BLaER1 (cell line): ENCODE measurements around the gene FAT1.
A peak's percentile ranks its signal among the peaks of the same experiment; 100 is the strongest.

ENCODE experiments used
- H3K27ac ChIP-seq: shearing (Covaris generic); formaldehyde crosslinking; 2 replicates; pipeline ENCODE4 v1.8.1; 2022
- H3K27me3 ChIP-seq: shearing (Covaris generic); formaldehyde crosslinking; 2 replicates; pipeline ENCODE4 v1.8.1; 2022
- H3K36me3 ChIP-seq: shearing (Covaris generic); formaldehyde crosslinking; 2 replicates; pipeline ENCODE4 v1.8.1; 2022
- H3K4me1 ChIP-seq: shearing (Covaris generic); formaldehyde crosslinking; 2 replicates; pipeline ENCODE4 v1.8.1; 2022
- H3K4me2 ChIP-seq: shearing (Covaris generic); formaldehyde crosslinking; 2 replicates; pipeline ENCODE4 v1.8.1; 2022
- H3K4me3 ChIP-seq: shearing (Covaris generic); formaldehyde crosslinking; 2 replicates; pipeline ENCODE4 v1.8.1; 2022
- H3K9ac ChIP-seq: shearing (Covaris generic); formaldehyde crosslinking; 2 replicates; pipeline ENCODE4 v1.8.1; 2022
- H3K9me3 ChIP-seq: shearing (Covaris generic); formaldehyde crosslinking; 2 replicates; pipeline ENCODE4 v1.8.1; 2022
- H4K20me1 ChIP-seq: shearing (Covaris generic); formaldehyde crosslinking; 2 replicates; pipeline ENCODE4 v1.8.1; 2022
- Cebpa-rat ChIP-seq: shearing (Covaris generic); IDR thresholded peaks from 2 replicates; pipeline ENCODE4 v1.8.1; 2022

Gene FAT1

DNA sequence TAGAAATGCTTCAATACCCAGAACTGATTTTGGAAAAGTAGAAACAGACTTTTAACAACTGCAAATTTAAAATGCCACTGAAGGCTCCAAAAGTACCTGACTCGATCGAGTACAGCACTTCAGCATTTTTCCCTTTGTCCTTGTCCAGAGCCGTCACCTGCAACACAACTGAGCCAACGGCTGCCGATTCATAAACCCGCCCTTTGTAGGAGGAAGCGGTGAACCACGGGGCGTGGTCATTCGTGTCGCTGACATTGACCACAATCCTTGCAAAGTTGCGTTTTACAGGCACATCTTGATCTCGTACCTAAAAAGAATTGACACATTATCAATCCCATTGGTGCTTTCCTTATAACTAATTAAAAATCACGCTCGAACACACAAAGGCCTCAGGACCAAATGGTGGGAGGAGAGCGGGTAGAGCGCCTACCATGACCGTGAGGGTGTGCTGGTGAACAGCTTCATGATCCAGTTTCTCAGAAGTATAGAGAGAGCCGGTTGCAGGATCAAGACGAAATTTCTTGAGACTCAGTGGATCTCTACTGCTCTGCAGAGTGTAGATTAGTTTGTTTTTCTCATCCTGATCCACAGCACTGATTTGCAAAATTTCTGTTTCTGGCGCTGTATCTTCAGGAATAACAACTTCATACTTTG lies 95.5 kb downstream of the FAT1 start:
- peaks cover 92% of the 10 kb centered on the region for H3K36me3 ChIP-seq

DNA sequence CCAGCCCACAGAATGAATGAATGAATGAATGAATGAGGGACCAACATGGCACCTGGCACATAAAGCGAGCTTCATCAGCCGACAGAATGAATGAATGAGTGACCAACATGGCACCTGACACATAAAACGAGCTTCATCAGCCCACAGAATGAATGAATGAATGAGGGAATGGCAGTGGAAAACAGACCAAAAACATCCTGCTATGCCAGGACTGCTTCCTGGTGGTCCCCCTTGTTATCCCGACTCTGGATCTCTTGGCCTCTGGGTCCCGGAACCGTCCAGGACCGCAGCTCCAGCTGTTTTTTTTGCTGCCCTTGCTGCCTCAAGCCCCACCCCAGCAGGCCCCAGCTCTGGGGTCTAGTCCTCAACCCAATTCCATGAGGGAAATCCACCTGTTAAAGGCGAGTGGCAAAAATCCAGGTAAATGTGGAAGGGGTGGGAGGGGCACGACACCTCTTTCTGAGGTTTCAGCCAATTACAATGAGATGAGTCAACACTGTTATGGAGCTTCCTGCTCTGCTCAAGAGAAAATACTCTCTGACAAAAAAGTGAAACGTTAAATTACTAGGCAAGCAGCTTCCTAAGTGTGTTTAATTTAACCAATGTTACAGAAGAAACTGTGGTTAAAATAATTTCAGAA lies 96.3 kb downstream of the FAT1 start:
- Histone ChIP-seq H3K4me2 (peak overlapping the region; percentile 61), H3K36me3 (peaks cover 92% of the 10 kb centered on the region), H3K9ac (no peak overlapping the region), H3K9me3 (no peaks in the 10 kb centered on the region), H3K27ac (no peak overlapping the region), H3K4me3 (no peak overlapping the region), H3K27me3 (no peaks in the 10 kb centered on the region), H3K4me1 (peaks cover 48% of the 10 kb centered on the region), H4K20me1 (peaks cover 79% of the 10 kb centered on the region)
- TF ChIP-seq Cebpa-rat: no peak

More for the DNA sequence above, 95.5 kb downstream of the FAT1 start:
- Histone ChIP-seq H3K27ac (no peak overlapping the region), H4K20me1 (peaks cover 71% of the 10 kb centered on the region), H3K9ac (no peak overlapping the region), H3K4me2 (peak overlapping the region; percentile 61), H3K27me3 (no peaks in the 10 kb centered on the region), H3K9me3 (no peaks in the 10 kb centered on the region), H3K4me3 (no peak overlapping the region), H3K4me1 (peaks cover 40% of the 10 kb centered on the region)
- no peak for TF ChIP-seq Cebpa-rat

DNA sequence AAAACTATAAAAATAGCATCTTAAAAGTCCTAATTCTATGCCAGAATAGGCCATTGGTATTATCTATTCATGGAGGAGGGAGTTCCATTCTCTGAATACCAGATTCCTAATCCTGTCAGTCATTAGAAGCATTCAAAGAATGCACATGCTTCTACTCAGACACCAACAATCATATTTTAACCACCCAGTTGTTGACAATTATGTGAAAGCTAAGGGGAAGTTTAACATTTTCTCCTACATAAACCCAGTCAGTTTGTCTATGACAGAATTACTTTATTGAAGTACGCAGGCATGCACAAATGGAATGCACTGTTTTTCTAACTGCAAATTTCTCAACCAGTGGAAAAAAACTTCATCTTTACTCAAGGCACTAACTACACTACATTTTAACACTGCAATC lies 98.7 kb downstream of the FAT1 start:
- H3K9me3 ChIP-seq: no peaks in the 10 kb centered on the region
- no peak overlapping the region for H3K9ac ChIP-seq
- H3K4me2 ChIP-seq: no peak overlapping the region
- TF ChIP-seq Cebpa-rat: no peak
- peaks cover 92% of the 10 kb centered on the region for H3K36me3 ChIP-seq
- peaks cover 51% of the 10 kb centered on the region for H3K4me1 ChIP-seq
- no peak overlapping the region for H3K27ac ChIP-seq
- no peaks in the 10 kb centered on the region for H3K27me3 ChIP-seq
- H4K20me1 ChIP-seq: peaks cover 80% of the 10 kb centered on the region
- no peak overlapping the region for H3K4me3 ChIP-seq

DNA sequence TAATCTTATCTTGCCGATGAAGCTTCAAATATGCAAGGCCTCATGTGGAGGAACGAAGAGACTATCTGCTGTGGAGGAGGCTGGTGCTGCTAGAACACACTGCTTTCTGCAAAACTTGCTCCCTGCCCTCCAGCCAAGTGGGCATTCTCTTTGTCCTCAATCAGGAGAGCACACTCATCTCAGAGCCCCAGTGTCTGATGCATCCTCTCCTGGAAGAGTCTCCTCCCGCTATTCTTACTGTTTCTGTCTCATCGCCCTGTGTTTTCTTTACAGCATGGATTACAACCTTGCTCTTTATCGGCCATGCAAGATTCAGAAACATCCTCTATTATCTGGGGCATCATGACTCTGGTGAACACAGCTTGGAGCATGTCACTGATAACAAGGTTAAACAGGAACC lies 100.1 kb downstream of the FAT1 start:
- Histone ChIP-seq H3K4me3 (no peak overlapping the region), H3K27me3 (no peaks in the 10 kb centered on the region), H3K4me2 (0 out of 2 replicates have a peak overlapping the region, but pooled peaks have one; percentile 39), H3K9me3 (no peaks in the 10 kb centered on the region), H3K4me1 (peaks cover 44% of the 10 kb centered on the region), H3K27ac (no peak overlapping the region; the same call in 1 of the 2 replicates), H3K36me3 (peaks cover 93% of the 10 kb centered on the region), H4K20me1 (peaks cover 80% of the 10 kb centered on the region), H3K9ac (peak overlapping the region; percentile 22; the same call in 1 of the 2 replicates)
- TF ChIP-seq Cebpa-rat: no peak

DNA sequence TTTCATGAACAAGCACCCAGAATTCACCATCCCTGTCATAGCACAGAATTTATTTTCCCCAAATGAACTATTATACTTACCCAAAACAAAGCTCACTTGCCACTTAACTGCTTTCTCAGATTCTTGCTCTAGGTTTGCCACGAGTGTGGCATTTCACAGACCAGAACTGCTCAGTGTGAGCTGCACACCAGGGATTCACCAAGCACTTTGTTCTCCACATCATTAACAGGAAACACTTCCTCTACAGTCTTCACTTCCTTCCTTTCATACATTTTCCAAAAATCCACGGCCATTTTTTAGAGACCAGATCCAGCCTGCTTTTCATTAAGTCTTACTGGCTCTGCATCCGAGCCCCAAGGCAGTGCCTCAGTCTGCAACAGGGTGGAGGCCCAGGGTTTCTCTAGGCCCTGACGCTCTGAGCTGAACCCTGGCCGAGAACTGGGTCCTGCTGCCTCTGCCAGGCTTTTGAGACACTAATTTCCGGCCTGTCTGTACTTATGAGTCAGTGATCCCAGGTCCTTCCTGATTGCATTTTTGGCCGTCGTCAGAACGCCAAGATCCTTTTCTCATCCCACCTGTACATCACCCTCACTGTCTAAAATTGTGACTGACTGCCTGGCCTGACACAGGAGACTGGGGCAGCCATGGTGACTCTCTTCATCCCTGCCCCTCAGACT lies 100.7 kb downstream of the FAT1 start:
- Histone ChIP-seq H3K9ac (no peak overlapping the region; the same call in 1 of the 2 replicates), H3K27ac (peak overlapping the region; percentile 28; the same call in 1 of the 2 replicates), H3K4me1 (peaks cover 38% of the 10 kb centered on the region), H3K4me2 (peak overlapping the region; percentile 39), H4K20me1 (peaks cover 80% of the 10 kb centered on the region), H3K27me3 (no peaks in the 10 kb centered on the region), H3K9me3 (no peaks in the 10 kb centered on the region), H3K4me3 (no peak overlapping the region), H3K36me3 (peaks cover 93% of the 10 kb centered on the region)
- no peak for TF ChIP-seq Cebpa-rat

DNA sequence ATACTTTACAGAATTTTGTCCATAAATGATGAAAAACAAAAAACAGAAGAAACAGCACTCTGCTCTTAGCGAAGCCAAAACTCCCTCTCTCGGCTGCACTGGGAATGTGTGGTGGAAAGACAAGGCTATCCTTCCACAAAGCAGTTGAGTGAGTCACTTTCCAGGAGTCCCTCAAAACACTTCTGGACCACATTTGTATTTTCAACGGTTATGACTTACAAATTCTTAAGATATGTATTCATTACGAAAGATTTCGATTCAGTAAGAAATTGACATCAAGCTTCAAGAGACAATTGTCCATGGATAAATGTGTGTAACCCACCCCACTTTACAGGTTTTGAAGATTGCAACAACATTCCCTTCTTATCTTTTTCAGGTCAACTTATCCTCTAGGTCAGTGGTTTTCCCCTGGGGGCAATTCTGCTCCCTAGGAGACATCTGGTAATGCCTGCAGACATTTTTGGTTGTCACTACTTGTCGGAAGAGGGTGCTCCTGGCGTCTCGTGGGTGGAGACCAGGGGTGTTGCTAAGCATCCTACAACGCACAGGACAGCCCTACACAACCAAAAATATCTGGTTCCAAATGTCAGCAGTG lies 101.6 kb downstream of the FAT1 start:
- no peak overlapping the region for H3K27ac ChIP-seq
- no peak overlapping the region for H3K4me2 ChIP-seq
- H3K4me1 ChIP-seq: peaks cover 29% of the 10 kb centered on the region
- H3K9ac ChIP-seq: no peak overlapping the region
- peaks cover 80% of the 10 kb centered on the region for H4K20me1 ChIP-seq
- peaks cover 93% of the 10 kb centered on the region for H3K36me3 ChIP-seq
- no peak for TF ChIP-seq Cebpa-rat
- no peak overlapping the region for H3K4me3 ChIP-seq
- H3K9me3 ChIP-seq: no peaks in the 10 kb centered on the region
- H3K27me3 ChIP-seq: no peaks in the 10 kb centered on the region

DNA sequence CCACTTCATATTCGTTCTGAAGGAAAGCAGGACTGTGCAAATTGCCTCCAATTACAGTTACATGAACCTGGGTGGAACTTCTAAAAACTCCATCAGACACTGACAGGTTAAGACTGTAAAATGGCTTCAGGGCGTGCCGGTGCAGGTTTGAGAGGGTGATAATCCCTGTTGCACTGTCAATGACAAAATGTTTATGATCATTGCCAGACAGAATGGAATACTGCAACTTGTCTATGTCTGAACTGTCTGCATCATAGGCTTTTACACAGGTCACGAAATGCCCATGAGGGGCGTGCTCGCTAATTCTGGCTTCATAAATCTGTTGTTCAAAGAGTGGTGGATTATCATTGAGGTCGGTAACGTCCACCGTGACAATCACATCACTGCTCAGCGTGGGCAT lies 104.6 kb downstream of the FAT1 start:
- Histone ChIP-seq H3K9me3 (no peaks in the 10 kb centered on the region), H3K4me1 (peaks cover 35% of the 10 kb centered on the region), H3K36me3 (peaks cover 99% of the 10 kb centered on the region), H3K4me2 (no peak overlapping the region), H3K27me3 (no peaks in the 10 kb centered on the region), H4K20me1 (peaks cover 97% of the 10 kb centered on the region), H3K27ac (no peak overlapping the region), H3K9ac (no peak overlapping the region), H3K4me3 (no peak overlapping the region)
- TF ChIP-seq Cebpa-rat: no peak

DNA sequence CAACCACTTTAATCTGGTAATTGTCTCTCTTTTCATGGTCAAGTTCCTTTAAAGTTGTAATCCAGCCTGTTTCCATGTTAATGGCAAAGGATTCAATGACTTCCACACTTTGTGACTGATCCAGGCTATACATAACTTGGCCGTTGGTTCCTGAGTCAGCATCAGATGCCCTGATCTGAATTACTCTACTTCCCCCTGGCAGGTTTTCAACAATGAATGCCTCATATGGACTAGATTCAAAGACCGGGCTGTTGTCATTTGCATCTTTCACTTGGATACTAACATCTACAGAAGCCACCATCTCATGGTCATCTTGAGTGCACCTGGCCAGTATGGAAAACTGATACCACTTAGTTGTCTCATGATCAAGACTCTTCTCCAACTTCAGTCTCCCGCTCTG lies 105.7 kb downstream of the FAT1 start:
- Histone ChIP-seq H4K20me1 (peaks cover 88% of the 10 kb centered on the region), H3K9me3 (no peaks in the 10 kb centered on the region), H3K4me1 (peaks cover 24% of the 10 kb centered on the region), H3K36me3 (peaks cover 96% of the 10 kb centered on the region), H3K27ac (no peak overlapping the region), H3K27me3 (no peaks in the 10 kb centered on the region), H3K4me2 (no peak overlapping the region), H3K9ac (no peak overlapping the region), H3K4me3 (no peak overlapping the region)
- no peak for TF ChIP-seq Cebpa-rat

DNA sequence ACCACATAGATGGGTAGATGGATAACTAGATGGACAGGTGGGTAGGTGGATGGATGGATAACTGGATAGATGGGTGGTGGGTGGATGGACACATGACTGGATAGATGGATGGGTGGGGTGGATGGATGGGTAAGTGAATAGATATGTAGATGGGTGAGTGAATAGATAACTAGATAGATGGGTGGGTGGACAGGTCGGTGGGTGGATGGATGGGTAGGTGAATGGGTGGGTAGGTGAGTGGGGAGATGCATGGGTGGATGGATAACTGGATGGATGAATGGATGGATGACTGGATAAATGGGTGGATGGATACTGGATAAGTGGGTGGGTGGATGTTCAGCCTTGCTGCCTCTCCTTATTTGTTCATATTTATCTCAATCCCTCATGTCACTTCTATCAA lies 116.2 kb downstream of the FAT1 start:
- Histone ChIP-seq H3K4me2 (no peak overlapping the region), H3K36me3 (peaks cover 91% of the 10 kb centered on the region), H3K27me3 (no peaks in the 10 kb centered on the region), H3K9me3 (no peaks in the 10 kb centered on the region), H3K4me1 (peaks cover 13% of the 10 kb centered on the region), H3K4me3 (no peak overlapping the region), H4K20me1 (peaks cover 51% of the 10 kb centered on the region; the same call in 1 of the 2 replicates), H3K27ac (no peak overlapping the region), H3K9ac (no peak overlapping the region)
- TF ChIP-seq Cebpa-rat: no peak
